SW480 (cell line): ENCODE data around the gene NFATC1.

Source experiments
- DNase-seq: peaks from one replicate; pipeline ENCODE4 v3.0.0-alpha.2; 2016; ENCODE audit warnings: low spot score

The NFATC1 gene

GRCh38 chr18:79509536-79509930 is 113.8 kb downstream of the NFATC1 start:
- no peak for DNase-seq

GRCh38 chr18:79510046-79510685 is 114.4 kb downstream of the NFATC1 start:
- DNase-seq = no peak

GRCh38 chr18:79510731-79511241 is 115.1 kb downstream of the NFATC1 start:
- DNase-seq = no peak

GRCh38 chr18:79511271-79511670 is 115.5 kb downstream of the NFATC1 start:
- no peak for DNase-seq

- DNase-seq = no peak
Measured at GRCh38 chr18:79511671-79512301, 116.1 kb downstream of the NFATC1 start.

- DNase-seq = no peak
Measured at GRCh38 chr18:79512461-79513380, 117.0 kb downstream of the NFATC1 start.

GRCh38 chr18:79513381-79514081 is 117.8 kb downstream of the NFATC1 start:
- no peak for DNase-seq

- no peak for DNase-seq
Measured at GRCh38 chr18:79515331-79515730, 119.6 kb downstream of the NFATC1 start.

- DNase-seq = no peak
Measured at GRCh38 chr18:79515944-79516351, 120.2 kb downstream of the NFATC1 start.

GRCh38 chr18:79516441-79516931 is 120.8 kb downstream of the NFATC1 start:
- DNase-seq = no peak

- DNase-seq = no peak
Measured at GRCh38 chr18:79517341-79517740, 121.6 kb downstream of the NFATC1 start.

- DNase-seq = no peak
Measured at GRCh38 chr18:79518028-79518682, 122.4 kb downstream of the NFATC1 start.

GRCh38 chr18:79518683-79519128 is 123.0 kb downstream of the NFATC1 start:
- DNase-seq = no peak

- DNase-seq = no peak
Measured at GRCh38 chr18:79519751-79520477, 124.2 kb downstream of the NFATC1 start.

- DNase-seq = no peak
Measured at GRCh38 chr18:79520478-79521390, 125.0 kb downstream of the NFATC1 start.

- no peak for DNase-seq
Measured at GRCh38 chr18:79521416-79522205, 125.9 kb downstream of the NFATC1 start.

- no peak for DNase-seq
Measured at GRCh38 chr18:79522451-79523205, 126.9 kb downstream of the NFATC1 start.

- no peak for DNase-seq
Measured at GRCh38 chr18:79523206-79523735, 127.5 kb downstream of the NFATC1 start.
